LHCN-M2 (cell line): ENCODE results near the gene TMEM202. TPM values are rescaled to one million over a fixed set of nuclear protein-coding genes. Genes with fewer than 3 reads are reported as not detected.
"Not testable (repeated sequence)": the region's sequence is repeated elsewhere in the genome, so short reads cannot be mapped to it uniquely, and the experiment has no call there.

Source experiments
- DNase-seq: peaks from one replicate; pipeline ENCODE4 v3.0.0-alpha.2; 2012; ENCODE audit warnings: low read depth
- polyA plus RNA-seq: library from polyadenylated mRNA; unstranded; fragments of >200 nt; gene quantifications from one replicate; pipeline ENCODE4 v1.2.1, GENCODE V29; 2012; ENCODE audit warnings: missing spikeins
- total RNA-seq: library from RNA; depleted of rRNA; stranded (reverse); fragments of >200 nt; gene quantifications from 2 replicates; pipeline ENCODE4 v1.2.3, GENCODE V29; 2014; rRNA removed

Gene TMEM202
- not detected in 2 replicates for total RNA-seq
- not detected for polyA plus RNA-seq

- no peak for DNase-seq
These were observed at the start of gene TMEM202 for GRCh38 chr15:72397796-72398588. TMEM202 (plus strand) TSS chr15:72398305; CDS start chr15:72398327, 22 bp downstream.

GRCh38 chr15:72353266-72353665 lies 44.8 kb upstream of the TMEM202 start:
- peak; percentile 40 for DNase-seq

DNA sequence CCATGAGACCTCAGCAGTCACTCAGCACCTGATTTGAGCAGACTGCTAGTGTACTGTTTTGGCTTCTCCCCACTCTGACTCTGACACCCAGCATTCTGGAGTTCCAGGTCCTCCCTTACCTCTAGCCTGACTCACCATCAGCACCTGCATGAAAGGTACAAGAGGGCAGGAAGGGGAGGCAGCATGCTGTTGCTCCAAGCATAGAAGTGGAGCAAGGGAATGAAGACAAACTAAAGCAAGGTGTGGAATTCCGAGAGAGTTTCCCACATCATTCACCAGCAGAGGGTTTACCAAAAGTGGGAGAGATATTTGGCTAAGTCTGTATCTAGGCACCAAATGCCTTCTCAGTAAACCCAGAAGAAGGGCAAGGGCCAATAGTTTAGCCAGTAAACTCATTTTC lies 43.6 kb upstream of the TMEM202 start:
- no peak for DNase-seq

GRCh38 chr15:72358121-72358520 lies 40.0 kb upstream of the TMEM202 start:
- no peak for DNase-seq

GRCh38 chr15:72358650-72359171 lies 39.4 kb upstream of the TMEM202 start:
- DNase-seq, result peak; percentile 88

GRCh38 chr15:72361176-72361575 lies 36.9 kb upstream of the TMEM202 start:
- no peak for DNase-seq

- DNase-seq, result no peak
These were observed 32.3 kb upstream of the TMEM202 start for GRCh38 chr15:72365844-72366243.

GRCh38 chr15:72368325-72368724 lies 29.8 kb upstream of the TMEM202 start:
- no peak for DNase-seq

DNA sequence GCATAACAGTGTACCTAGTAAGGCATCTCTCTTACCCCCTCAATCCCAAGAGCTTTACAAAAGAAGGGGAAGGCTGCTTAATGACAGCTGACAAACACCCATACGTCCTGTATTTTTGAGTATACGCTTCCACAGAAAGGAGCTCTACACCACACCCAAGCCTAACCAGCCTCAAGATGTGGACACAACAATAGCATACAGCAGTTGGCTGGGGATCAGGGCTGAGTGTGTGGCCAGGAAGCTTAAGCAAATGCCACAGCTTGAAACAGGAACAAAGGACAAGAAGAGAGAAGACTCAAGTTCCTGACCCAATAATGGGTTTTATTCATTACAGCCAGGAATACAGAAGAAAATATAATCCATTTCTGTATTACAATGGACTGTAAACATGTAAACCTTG lies 29.2 kb upstream of the TMEM202 start:
- DNase-seq, result no peak

DNA sequence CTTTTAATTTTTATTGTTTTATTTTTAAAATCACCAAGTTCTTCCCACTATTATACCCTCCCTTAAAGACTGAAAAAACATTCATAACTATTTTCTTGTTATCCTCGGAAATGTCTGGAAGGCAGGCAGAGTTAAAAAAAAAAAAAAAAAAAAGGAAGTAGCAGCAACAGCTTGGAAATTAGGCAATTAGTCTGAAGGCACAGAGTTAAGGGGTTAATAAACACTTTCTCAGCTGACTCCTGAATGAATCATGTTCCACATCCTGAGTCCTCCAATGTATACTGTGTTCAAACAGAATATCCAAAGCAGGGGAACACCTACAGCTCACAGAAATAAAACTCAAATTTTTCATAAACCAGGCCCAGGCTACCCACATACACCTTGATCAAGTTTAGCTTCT lies 28.1 kb upstream of the TMEM202 start:
- DNase-seq, result peak; percentile 8

DNA sequence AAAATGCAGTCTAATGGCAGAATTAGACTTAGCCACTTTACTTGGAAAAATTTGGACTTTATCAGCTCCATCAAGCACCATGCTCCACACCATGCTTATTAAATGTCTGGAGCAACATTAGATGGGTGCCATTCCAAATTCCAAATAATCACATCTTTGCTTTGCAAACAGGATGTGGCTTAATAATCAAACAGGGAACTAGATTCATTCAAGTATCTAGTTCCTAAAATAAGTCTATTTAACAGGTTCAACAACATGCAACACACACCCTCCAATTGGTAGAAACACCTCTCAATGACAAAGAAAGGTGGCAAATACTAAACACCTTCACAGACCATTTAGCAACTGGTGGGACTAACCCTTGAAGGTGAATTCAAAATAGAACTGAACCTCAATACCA lies 25.7 kb upstream of the TMEM202 start:
- no peak for DNase-seq

DNA sequence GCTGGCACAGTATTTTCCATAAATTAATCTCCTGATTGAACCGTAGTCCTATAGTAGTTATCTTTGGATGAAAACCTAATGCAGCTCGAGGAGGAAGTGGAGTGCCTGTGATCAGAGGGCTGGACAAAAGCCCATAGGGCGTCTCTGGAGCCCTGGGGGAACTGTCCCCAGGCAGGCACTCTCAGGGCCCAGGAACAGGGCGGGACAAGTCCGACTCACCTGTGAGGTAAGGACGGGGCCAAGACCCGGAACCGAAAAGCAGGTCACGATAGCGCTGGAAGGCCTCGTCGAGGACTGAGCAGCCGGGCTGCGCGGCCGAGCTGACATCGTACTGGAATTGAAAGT lies 22.6 kb upstream of the TMEM202 start:
- DNase-seq, result no peak

- DNase-seq, result peak; percentile 93
These were observed 22.1 kb upstream of the TMEM202 start, which contains the start of gene HEXA for GRCh38 chr15:72375846-72376581. HEXA (minus strand) TSS chr15:72376014; CDS start chr15:72375972, 42 bp downstream.

DNA sequence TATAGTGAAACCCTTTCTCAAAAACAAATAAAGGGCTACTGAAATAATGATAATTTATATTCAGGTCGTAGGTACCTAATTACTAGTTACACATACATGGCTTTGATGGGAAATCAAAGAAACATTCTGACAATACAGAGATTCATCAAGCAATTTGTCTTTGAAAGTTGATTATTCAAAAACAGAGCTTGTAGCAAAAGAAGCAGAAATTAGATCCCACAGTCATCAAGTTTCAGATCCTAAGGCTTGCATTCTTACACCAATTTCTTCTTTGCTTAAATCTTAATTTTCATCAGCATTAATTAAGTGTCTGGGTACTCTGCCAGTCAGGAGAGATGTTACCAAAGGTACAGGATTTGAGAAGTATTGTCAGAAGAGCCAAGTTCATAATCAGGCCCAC lies 20.8 kb upstream of the TMEM202 start:
- no peak for DNase-seq

DNA sequence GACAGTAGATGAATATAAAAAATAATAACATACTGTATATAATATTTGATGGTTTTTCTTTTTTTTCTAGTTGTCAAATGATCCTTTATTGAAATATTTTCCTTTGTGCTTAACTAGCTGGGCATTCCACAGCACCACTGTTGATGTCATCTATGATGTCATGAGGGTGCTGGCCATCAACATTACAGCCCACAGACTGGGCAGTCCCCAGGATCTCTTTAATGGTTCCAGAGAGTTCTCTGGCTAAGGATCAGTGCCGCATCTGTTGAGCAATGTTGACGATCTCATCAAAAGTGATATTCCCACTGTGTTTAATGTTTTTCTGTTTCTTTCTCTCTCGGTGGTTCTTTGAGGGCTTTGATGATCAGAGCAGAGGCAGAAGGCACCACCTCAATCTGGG lies 19.0 kb upstream of the TMEM202 start:
- DNase-seq, result not testable (repeated sequence)

GRCh38 chr15:72379856-72380430 lies 18.2 kb upstream of the TMEM202 start:
- DNase-seq, result no peak

DNA sequence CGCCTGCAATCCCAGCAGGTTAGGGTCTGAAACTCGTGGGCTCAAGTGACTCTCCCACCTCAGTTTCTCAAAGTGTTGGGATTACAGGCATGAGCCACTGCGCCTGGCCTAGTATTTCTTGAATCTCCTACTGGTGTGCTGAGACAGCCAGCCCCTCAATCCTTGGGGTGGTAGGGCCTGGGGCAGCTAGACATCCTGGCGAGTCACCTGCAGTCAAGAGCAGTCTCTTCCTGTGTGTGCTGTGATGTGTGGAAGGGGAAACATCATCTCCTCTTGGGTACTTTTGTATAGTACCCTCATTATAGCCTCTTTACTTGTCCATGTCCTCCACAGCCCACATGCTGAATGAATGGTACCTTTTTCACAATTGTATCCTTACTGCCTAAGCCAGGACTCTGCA lies 17.4 kb upstream of the TMEM202 start:
- no peak for DNase-seq

DNA sequence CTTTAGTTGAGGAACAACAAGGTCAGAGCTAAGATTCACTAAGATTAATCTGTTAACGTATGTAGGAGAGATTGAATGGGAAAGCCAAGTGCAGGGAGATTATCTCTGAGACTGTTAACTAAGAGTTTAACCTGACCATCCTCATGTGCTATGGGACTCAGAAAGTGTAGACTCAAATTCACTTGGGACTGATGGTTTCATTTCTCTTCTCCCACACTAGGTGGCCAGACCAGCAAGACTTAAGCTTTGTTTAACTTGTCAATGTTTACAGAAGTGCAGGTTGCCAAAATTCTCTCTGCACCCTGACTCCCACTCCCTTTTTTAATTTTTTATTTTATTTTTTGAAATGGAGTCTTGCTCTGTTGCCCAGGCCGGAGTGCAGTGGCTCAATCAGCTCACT lies 16.0 kb upstream of the TMEM202 start:
- DNase-seq, result no peak

GRCh38 chr15:72387741-72388140 lies 10.4 kb upstream of the TMEM202 start:
- no peak for DNase-seq

DNA sequence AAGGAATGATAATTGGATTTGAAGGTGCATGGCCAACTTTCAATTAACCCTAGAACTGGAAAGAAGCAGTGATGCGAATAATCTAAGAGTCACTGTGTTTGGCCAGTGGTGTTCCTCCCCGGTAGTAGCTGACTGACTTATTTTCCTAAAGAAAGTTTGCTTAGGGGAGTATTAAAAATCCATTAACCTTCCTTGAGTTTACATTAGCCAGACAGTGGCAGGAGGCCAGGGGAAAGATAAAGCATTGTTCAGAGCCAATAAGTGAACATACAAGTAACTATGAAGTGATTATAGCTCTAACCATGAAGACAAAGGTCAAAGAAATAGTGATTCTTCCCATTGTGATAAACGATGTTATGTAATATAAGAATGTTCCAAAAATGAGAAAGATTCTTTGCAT lies 8.9 kb upstream of the TMEM202 start:
- DNase-seq, result no peak

DNA sequence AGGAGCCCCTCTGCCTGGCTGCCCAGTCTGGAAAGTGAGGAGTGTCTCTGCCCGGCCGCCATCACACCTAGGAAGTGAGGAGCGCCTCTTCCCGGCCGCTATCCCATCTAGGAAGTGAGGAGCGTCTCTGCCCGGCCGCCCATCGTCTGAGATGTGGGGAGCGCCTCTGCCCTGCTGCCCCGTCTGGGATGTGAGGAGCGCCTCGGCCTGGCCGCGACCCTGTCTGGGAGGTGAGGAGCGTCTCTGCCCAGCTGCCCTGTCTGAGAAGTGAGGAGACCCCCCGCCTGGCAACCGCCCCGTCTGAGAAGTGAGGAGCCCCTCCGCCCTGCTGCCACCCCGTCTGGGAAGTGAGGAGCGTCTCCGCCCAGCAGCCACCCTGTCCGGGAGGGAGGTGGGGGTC lies 1.8 kb upstream of the TMEM202 start:
- DNase-seq, result not testable (repeated sequence)

DNA sequence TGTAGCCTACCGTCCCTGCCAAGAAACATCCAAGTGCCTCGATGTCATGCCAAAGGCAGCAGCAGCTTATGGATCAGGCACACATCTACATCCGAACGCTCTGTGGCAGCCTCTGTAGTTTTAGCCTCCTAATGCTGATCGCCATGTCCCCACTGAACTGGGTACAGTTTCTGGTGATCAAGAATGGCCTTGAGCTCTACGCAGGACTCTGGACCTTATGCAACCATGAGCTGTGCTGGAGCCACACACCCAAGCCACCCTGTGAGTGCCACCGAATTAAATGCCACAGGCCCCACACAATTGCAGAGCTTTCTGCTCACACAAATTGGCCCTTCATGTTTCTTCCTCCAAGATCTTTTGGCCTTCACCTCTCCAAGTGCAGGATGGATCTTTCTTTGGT lies 543 bp downstream of the TMEM202 start:
- DNase-seq, result no peak
